ENCODE measurements around the gene RBP3.

GRCh38 chr10:47314416-47314970 lies 33.7 kb upstream of the RBP3 start:
- no peak for TF ChIP-seq CTCF (IDR thresholded peaks at IDR 0.05)
- no peak for TF ChIP-seq POLR2A (IDR thresholded peaks at IDR 0.05)
